Lower leg skin (tissue), 4 donors: ENCODE measurements around the gene NLRP9. TPM values are rescaled to one million over a fixed set of nuclear protein-coding genes. Genes with fewer than 3 reads are reported as not detected.

ENCODE experiments used
- DNase-seq, 2 donors: peaks; one replicate each; pipeline ENCODE4 v3.0.0-alpha.2; 2019; ENCODE audit warnings: low spot score in 2 of 2
- H3K4me3 ChIP-seq: fragments of 200-600 bp; sonication (generic); 2 replicates; pipeline ENCODE4 v1.5.1; 2017; ENCODE audit warnings: mild to moderate bottlenecking, low read depth; ENCODE audit not compliant: poor library complexity, severe bottlenecking
- POLR2A ChIP-seq, 2 donors: fragments of 450-650 bp; IDR thresholded peaks; one replicate each; pipeline ENCODE4 v1.6.1; 2016 to 2017; ENCODE audit warnings: antibody characterized with exemption in 2 of 2, mild to moderate bottlenecking in 1 of 2, moderate library complexity in 1 of 2
- WGBS, 2 donors: methylation state at CpG; one replicate each; pipeline ENCODE4 v1.1.5; 2018; 5-methylcytosine and 5-hydroxymethylcytosine counted together
- intact Hi-C: fragments of 100-400 bp; cut with DNase I; formaldehyde crosslinking; loops from one replicate; pipeline ENCODE4 v1.15.0; 2023; ENCODE audit warnings: low total_unique reads
- total RNA-seq, 4 donors: library from RNA; depleted of rRNA; stranded (reverse); fragments of >200 nt; gene quantifications; one replicate each; pipeline ENCODE4 v1.1.0, GENCODE V29; 2016
- TF ChIP-seq, protein P1 (sequence below), 3 donors: fragments of 450-650 bp; IDR thresholded peaks; one replicate each; pipeline ENCODE4 v1.5.1; 2016; ENCODE audit warnings: antibody characterized with exemption in 3 of 3, mild to moderate bottlenecking in 3 of 3, moderate library complexity in 2 of 3

NLRP9 gene
- total RNA-seq, 4 donors from 2014 or later = not detected

DNA sequence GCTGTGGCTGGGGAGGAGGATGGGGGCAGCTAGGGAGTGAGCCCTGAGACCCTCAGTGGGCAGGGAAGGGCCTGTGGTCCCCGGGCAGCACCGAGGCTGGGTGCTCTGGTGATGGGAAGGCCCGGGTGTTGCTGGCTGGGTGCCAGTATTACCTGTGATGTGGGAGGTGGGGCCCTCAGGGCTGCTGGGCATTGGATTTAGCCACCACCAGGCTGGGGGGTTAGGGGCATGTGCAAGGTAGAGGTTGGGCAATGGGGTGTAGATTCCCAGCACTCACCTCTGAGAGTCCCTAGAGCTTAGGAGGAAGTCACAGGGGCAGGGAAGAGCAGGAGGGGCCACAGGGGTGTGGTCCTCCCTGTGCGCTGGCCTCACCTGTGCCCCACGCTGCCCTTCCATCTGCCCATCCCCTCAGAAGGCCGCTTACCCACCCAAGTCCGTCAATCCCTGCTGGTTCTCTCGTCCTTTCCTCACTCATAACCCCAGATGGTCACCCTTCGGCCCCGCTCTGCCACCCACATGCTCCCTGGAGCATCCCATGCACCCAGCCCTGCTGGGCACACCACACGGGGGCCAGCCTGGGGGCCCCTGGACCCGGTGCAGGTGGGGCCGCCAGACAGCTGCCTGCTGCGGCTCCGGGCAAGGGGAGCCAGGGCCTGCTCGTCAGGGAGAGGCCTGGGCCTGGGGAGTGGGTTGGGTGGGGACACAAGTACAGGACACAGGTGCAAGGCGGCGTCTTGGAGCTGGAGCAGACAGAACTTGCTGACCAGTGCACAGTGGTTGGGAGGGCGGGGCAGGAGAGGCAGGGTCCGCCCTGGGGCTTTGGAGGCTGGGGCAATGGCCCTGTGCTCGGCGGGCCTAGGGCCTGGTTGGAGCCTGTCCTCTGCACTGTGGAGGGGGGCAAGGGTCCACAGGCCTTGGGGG is 50.7 kb downstream of the NLRP9 start:
- WGBS, 2 donors = 87 to 91% methylated on average over 21 to 22 of the region's 22 CpGs
- DNase-seq = no peak
- no peak overlapping the region for H3K4me3 ChIP-seq
- intact Hi-C loops = no loop called here
- TF ChIP-seq POLR2A (IDR thresholded peaks at IDR 0.05) = no peak
- TF ChIP-seq, protein P1, sequence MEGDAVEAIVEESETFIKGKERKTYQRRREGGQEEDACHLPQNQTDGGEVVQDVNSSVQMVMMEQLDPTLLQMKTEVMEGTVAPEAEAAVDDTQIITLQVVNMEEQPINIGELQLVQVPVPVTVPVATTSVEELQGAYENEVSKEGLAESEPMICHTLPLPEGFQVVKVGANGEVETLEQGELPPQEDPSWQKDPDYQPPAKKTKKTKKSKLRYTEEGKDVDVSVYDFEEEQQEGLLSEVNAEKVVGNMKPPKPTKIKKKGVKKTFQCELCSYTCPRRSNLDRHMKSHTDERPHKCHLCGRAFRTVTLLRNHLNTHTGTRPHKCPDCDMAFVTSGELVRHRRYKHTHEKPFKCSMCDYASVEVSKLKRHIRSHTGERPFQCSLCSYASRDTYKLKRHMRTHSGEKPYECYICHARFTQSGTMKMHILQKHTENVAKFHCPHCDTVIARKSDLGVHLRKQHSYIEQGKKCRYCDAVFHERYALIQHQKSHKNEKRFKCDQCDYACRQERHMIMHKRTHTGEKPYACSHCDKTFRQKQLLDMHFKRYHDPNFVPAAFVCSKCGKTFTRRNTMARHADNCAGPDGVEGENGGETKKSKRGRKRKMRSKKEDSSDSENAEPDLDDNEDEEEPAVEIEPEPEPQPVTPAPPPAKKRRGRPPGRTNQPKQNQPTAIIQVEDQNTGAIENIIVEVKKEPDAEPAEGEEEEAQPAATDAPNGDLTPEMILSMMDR (IDR thresholded peaks at IDR 0.05) = no peak

DNA sequence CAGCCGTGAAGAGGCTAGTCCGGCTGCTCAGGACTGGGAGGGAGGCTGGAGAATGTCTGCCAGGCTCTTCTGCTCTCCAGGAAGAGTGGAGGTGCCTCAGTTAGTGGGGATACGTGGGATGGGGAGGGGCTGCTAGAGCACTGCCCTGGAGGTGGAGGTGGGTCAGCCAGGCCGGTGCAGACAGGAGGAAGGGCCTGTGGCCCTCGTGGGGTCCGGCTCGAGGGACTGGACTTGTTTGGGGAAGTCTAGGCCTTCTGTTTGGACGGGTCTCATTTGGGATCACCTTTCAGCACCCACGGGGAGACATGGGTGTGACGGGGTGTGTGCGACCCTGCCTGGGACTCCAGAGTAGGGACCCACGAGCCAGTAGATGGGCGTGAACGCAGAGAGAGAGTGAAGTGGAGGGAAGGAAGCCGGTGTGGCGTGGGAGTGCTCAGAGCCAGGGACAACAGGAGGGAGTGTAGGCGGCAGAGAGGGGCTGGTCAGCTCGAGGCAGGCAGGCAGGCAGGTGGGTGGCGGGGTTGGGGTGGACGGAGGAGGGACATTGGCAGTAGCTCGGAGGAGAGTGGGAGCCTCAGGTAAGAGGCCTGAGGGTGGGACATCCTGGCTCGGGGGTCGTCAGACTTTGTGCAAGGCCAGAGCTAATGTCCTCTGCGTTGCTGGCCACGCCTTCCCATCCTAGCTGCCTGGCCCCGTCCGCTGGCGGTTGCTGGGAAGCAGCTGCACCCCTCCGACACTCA is 51.7 kb downstream of the NLRP9 start:
- H3K4me3 ChIP-seq = no peak overlapping the region
- DNase-seq = no peak
- TF ChIP-seq, protein P1 (IDR thresholded peaks at IDR 0.05) = no peak
- TF ChIP-seq POLR2A (IDR thresholded peaks at IDR 0.05) = no peak
- whole genome bisulfite sequencing, 2 donors = 90% methylated on average over 29 of the region's 29 CpGs
- intact Hi-C loops = no loop called here

DNA sequence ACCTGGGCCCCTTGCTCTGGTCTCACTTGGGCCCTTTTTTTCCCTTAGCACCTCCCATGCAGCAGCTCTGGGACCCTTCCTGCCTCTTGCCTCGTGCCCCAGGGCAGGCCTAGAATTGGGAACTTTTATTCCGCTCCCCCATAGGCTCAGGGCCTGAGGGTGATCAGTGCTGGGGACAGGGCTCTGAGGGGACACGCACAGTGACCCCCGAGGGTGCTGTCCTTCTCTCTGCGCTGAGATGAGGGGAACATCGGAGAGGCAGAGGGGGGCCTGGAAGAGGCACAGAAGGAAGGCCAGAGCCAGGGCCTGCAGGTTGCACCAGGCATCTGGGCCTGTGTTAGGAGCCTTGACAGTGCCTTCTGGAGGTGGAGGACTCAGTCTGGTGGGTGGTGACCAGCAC is 52.4 kb downstream of the NLRP9 start:
- intact Hi-C loops = no loop called here
- TF ChIP-seq, protein P1 (IDR thresholded peaks at IDR 0.05) = no peak
- no peak for TF ChIP-seq POLR2A (IDR thresholded peaks at IDR 0.05)
- no peak overlapping the region for H3K4me3 ChIP-seq
- WGBS, 2 donors = 92 to 98% methylated on average over 6 of the region's 6 CpGs
- DNase-seq = no peak

DNA sequence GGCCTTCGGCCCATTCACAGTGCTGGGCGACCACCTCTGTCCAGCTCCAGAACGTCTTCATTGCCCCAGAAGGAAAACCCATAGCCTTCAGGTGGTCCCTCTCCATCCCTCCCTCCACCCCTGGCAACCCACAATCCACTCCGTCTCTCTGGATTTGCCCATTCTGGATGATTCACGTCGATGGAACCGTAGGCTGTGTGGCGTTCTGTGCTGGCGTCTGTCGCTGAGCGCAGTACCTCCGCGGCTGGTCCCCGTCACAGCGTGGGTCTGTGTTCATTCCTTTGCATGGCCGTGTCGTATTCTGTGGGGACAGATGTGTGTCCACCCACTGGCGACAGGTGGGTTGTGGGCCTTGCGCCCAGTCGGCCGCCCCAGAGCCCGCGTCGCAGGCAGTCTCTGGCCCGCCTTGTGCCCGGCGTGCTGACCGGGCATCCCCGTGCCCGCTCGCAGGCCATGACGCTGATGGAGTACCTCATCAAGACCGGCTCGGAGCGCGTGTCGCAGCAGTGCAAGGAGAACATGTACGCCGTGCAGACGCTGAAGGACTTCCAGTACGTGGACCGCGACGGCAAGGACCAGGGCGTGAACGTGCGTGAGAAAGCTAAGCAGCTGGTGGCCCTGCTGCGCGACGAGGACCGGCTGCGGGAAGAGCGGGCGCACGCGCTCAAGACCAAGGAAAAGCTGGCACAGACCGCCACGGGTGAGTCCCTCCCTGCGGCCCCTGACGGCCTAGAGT is 53.1 kb downstream of the NLRP9 start:
- WGBS, 2 donors = 93 to 97% methylated on average over 56 to 59 of the region's 60 CpGs
- TF ChIP-seq, protein P1 (IDR thresholded peaks at IDR 0.05) = no peak
- TF ChIP-seq POLR2A (IDR thresholded peaks at IDR 0.05) = no peak
- intact Hi-C loops = no loop called here
- H3K4me3 ChIP-seq = no peak overlapping the region
- DNase-seq = no peak

DNA sequence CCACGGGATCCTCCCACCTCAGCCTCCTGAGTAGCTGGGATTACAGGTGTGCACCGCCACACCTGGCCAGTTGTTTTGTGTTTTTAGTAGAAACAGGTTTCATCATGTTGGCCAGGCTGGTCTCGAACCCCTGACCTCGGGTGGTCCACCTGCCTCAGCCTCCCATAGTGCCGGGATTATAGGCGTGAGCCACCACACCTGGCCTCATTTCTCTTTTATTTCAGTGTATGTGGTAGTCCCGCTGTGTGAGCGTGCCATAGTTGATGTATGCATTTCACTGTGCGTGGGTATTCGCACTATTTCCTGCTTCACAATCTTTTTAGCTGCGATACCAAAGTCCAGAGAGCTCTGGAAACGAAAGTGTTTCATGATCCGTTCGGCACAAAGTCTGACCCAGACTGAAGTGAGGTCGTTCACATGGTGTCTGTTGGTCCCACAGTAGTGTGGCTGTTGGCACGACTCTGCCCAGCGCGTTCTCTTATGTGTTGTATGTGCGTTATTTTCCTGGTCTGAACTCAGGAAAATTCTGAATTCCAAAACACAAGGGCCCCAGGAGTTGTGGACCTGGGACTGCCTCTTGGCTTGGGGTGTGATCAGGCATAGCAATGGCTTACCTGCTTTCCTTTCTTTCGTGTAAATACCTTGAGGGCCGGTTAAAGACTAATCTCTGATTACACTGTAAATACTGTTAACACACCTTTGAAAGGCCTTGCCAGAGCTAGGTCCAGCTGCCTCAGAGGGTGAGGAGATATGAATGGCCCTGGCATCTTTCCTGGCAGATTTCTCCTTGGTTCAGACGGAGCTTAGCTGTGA is 54.5 kb downstream of the NLRP9 start:
- no peak for DNase-seq
- intact Hi-C loops = no loop called here
- WGBS, 2 donors = 86 to 88% methylated on average over 22 of the region's 22 CpGs
- H3K4me3 ChIP-seq = no peak overlapping the region
- TF ChIP-seq, protein P1 (IDR thresholded peaks at IDR 0.05) = no peak
- TF ChIP-seq POLR2A (IDR thresholded peaks at IDR 0.05) = no peak
